GM18520 (cell line): ENCODE data around the gene IGSF21.

Experiments
- ATAC-seq: cut with Tn5 transposase; IDR thresholded peaks from one replicate; pipeline ENCODE4 v1.9.1; 2021; ENCODE audit not compliant: unreplicated experiment

IGSF21 gene

GRCh38 chr1:18253093-18253492, 145.5 kb downstream of the IGSF21 start:
- no peak for ATAC-seq

- ATAC-seq = no peak
These were observed 149.0 kb downstream of the IGSF21 start for GRCh38 chr1:18256282-18257235.

- no peak for ATAC-seq
These were observed 150.2 kb downstream of the IGSF21 start for GRCh38 chr1:18257778-18258177.

GRCh38 chr1:18261891-18262290, 154.3 kb downstream of the IGSF21 start:
- ATAC-seq = no peak

- ATAC-seq = no peak
These were observed 155.1 kb downstream of the IGSF21 start for GRCh38 chr1:18262726-18263125.

- no peak for ATAC-seq
These were observed 156.0 kb downstream of the IGSF21 start for GRCh38 chr1:18263547-18264120.

- ATAC-seq = no peak
These were observed 156.9 kb downstream of the IGSF21 start for GRCh38 chr1:18264450-18265039.

GRCh38 chr1:18265641-18266040, 158.0 kb downstream of the IGSF21 start:
- ATAC-seq = no peak

- no peak for ATAC-seq
These were observed 158.8 kb downstream of the IGSF21 start for GRCh38 chr1:18266391-18266790.

- ATAC-seq = no peak
These were observed 163.7 kb downstream of the IGSF21 start for GRCh38 chr1:18271336-18271735.

GRCh38 chr1:18278946-18279345, 171.3 kb downstream of the IGSF21 start:
- ATAC-seq = no peak

GRCh38 chr1:18279351-18280074, 171.9 kb downstream of the IGSF21 start:
- no peak for ATAC-seq

GRCh38 chr1:18280956-18281355, 173.4 kb downstream of the IGSF21 start:
- ATAC-seq = no peak

- no peak for ATAC-seq
These were observed 175.4 kb downstream of the IGSF21 start for GRCh38 chr1:18282851-18283600.

GRCh38 chr1:18283601-18284385, 176.2 kb downstream of the IGSF21 start:
- no peak for ATAC-seq

GRCh38 chr1:18284805-18285537, 177.4 kb downstream of the IGSF21 start:
- no peak for ATAC-seq

- ATAC-seq = no peak
These were observed 177.9 kb downstream of the IGSF21 start for GRCh38 chr1:18285538-18285924.

- ATAC-seq = no peak
These were observed 181.1 kb downstream of the IGSF21 start for GRCh38 chr1:18288722-18289121.

GRCh38 chr1:18289597-18289996, 182.0 kb downstream of the IGSF21 start:
- no peak for ATAC-seq
